ENCODE measurements around the gene LRRC26. TPM values are rescaled to one million over a fixed set of nuclear protein-coding genes. Genes with fewer than 3 reads are reported as not detected.

The LRRC26 gene
- total RNA-seq, 1 donor from 2014 or later = 0.26 TPM

DNA sequence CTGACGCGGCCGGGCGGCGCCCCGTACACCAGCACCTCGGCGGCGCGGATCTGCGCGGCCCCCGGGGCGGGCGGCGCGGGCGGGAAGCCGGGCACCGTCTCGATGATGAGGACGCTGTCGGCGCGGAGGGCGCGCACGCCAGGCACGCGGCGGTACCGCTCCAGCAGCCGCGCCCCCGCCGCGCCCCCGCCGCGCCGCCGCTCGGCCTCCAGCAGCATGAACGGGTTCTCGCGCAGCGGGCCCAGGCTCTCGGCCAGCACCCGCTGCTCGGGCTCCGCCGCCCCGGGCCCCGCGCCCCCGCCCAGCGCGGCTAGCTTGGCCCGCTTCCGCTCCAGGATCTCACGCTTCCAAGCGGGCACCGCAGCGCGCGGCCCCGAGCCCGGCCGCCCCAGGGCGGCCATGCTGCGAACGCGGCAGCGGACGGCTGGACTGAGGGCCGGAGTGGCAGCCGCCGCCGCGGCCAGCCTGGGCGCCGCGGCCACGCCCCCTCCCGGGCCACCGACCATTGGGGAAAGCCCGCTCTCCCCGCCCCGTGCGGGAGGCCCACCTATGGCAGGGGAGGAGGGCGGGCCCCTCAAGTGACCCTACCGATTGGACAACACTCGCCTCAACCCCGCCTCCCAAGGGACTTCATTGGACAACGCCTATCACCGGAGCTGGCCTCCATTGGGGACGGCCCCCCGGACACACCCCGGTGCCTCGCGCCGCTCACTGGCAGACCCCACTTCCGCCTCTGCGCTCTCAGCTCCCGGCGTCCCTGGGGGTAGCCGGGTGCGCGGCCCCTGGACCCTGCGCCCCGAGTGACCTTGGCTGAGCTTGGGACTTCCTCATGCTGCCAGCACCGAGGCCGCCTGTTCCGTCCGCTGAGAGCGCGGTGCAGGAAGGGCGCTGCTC lies 30.7 kb upstream of the LRRC26 start, which contains the start of gene TPRN:
TSS of gene TPRN (minus strand) at position 431 of the 894 bp plus-strand sequence. CDS start at position 401, 30 bp downstream.
- H3K4me3 ChIP-seq (ENCODE audit: low read depth, low read length) = peak within 1 kb of the TSS; percentile 58
- H3K36me3 ChIP-seq (ENCODE audit: control insufficient read depth, insufficient read depth, low read length) = no peaks in the 10 kb centered on the region
- TF ChIP-seq CTCF (IDR thresholded peaks at IDR 0.05; ENCODE audit: insufficient read depth, low read length, severe bottlenecking) = no peak
- DNase-seq (ENCODE audit: low read depth) (peak; percentile 92), FAIRE-seq (no peak)
- no peaks in the 10 kb centered on the region for H3K27me3 ChIP-seq (ENCODE audit: control insufficient read depth, insufficient read depth, low read length)

DNA sequence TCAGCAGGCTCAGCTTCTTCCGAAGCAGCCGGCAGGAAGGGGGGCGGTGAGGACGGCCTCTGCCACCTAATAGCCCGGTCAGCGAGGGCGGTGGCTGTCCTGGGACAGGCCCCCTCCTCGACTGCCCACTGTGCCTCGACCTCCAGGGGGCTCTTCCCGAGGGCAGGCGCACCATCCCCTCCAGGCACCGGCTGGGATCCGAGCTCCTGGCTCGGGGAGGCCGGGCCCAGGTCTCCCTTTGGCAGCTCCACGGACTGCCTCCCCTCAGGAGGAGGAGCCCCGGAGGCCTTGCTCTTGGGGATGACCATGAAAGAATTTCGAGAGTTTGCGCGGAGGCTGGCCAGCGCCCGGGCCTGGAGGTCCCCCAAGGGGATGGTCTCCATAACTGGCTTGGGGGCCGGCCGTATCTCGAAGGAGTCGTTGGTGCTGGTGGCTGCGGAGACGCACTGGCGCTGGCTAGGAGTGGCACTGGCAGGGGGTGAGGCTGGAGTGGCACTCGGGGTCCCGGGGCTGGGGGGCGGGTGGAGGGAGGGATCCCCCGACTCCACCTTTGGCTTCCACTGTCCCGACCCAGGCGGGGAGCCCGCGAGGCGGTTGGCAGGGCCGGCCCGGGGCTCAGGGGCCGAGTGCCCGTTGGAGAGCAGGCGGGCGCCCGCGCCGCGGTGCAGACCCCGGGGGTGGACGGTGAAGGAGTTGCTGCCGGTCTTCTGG lies 29.7 kb upstream of the LRRC26 start:
- peak overlapping the region; percentile 33 for H3K4me3 ChIP-seq (ENCODE audit: low read depth, low read length)
- no peaks in the 10 kb centered on the region for H3K27me3 ChIP-seq (ENCODE audit: control insufficient read depth, insufficient read depth, low read length)
- no peaks in the 10 kb centered on the region for H3K36me3 ChIP-seq (ENCODE audit: control insufficient read depth, insufficient read depth, low read length)
- TF ChIP-seq CTCF (IDR thresholded peaks at IDR 0.05; ENCODE audit: insufficient read depth, low read length, severe bottlenecking) = no peak
- DNase-seq (ENCODE audit: low read depth) = no peak
- FAIRE-seq = no peak

GRCh38 chr9:137198902-137199283 lies 29.0 kb upstream of the LRRC26 start:
- DNase-seq (ENCODE audit: low read depth) = no peak
- no peak overlapping the region for H3K4me3 ChIP-seq (ENCODE audit: low read depth, low read length)
- FAIRE-seq = no peak
- H3K27me3 ChIP-seq (ENCODE audit: control insufficient read depth, insufficient read depth, low read length) = no peaks in the 10 kb centered on the region
- no peak for TF ChIP-seq CTCF (IDR thresholded peaks at IDR 0.05; ENCODE audit: insufficient read depth, low read length, severe bottlenecking)
- no peaks in the 10 kb centered on the region for H3K36me3 ChIP-seq (ENCODE audit: control insufficient read depth, insufficient read depth, low read length)

DNA sequence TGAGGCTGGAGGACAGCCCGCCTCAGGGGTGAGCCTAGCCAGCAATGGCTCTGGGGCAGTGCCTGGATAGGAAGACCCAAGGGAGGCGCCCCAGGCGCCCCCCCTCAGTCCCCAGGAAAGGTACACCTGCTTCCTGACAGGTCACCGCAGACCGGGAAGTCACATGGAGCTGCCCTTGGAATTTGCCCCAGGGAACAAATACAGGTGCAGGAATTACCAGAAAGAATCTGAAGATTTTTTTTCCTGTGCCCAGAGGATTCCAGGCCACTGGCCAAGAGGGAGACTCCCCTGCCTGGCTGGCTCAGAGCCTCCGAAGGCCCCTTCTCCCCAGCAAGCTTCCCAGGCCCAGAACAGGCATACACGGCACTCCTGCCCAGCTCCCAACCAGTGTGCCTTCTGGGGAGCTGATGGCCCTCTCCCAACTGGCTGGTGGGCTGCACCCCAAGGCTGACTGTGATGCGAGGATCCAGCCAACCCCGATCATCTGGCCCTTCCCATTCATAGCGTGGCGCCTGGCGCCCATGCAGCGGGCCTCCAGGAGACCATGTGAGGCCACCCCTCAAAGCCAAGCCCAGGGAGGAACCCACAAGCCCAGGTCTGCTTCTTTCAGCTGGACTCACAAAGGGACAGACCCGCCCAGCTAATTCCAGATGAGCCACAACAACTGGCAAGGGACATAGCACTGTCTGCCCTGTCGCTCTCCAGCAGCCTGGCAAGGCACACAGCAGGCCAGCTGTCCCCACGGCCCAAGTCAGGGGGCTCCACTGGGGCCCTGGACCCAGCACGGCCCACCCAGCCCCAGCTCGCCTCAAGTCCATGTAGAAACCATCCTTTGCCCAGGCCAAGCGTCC lies 28.4 kb upstream of the LRRC26 start:
- FAIRE-seq (peak; percentile 32), DNase-seq (ENCODE audit: low read depth) (peak; percentile 30)
- Histone ChIP-seq H3K36me3 (ENCODE audit: control insufficient read depth, insufficient read depth, low read length) (no peaks in the 10 kb centered on the region), H3K4me3 (ENCODE audit: low read depth, low read length) (no peak overlapping the region), H3K27me3 (ENCODE audit: control insufficient read depth, insufficient read depth, low read length) (no peaks in the 10 kb centered on the region)
- TF ChIP-seq CTCF (IDR thresholded peaks at IDR 0.05; ENCODE audit: insufficient read depth, low read length, severe bottlenecking) = no peak

- DNase-seq (ENCODE audit: low read depth) (no peak), FAIRE-seq (no peak)
- H3K36me3 ChIP-seq (ENCODE audit: control insufficient read depth, insufficient read depth, low read length) = peaks cover 5% of the 10 kb centered on the region
- no peak for TF ChIP-seq CTCF (IDR thresholded peaks at IDR 0.05; ENCODE audit: insufficient read depth, low read length, severe bottlenecking)
- no peak overlapping the region for H3K4me3 ChIP-seq (ENCODE audit: low read depth, low read length)
- H3K27me3 ChIP-seq (ENCODE audit: control insufficient read depth, insufficient read depth, low read length) = no peaks in the 10 kb centered on the region
Measured at GRCh38 chr9:137195525-137196220, 25.8 kb upstream of the LRRC26 start.
